ENCODE measurements around the gene DPT.
"Not testable (repeated sequence)": the region's sequence is repeated elsewhere in the genome, so short reads cannot be mapped to it uniquely, and the experiment has no call there.

Gene DPT

GRCh38 chr1:168728473-168729404, at the start of gene DPT:
TSS of gene DPT (minus strand) at chr1:168729206. CDS start at chr1:168729174, 32 bp downstream.
- DNase-seq (ENCODE audit: low read depth in 2 of 2), result no peak

- no peak for DNase-seq (ENCODE audit: low read depth in 2 of 2)
Observed at GRCh38 chr1:168775366-168775765, 46.4 kb upstream of the DPT start.

GRCh38 chr1:168774241-168774640, 45.2 kb upstream of the DPT start:
- DNase-seq (ENCODE audit: low read depth in 2 of 2), result no peak

GRCh38 chr1:168772428-168773060, 43.5 kb upstream of the DPT start:
- no peak for DNase-seq (ENCODE audit: low read depth in 2 of 2)

- no peak for DNase-seq (ENCODE audit: low read depth in 2 of 2)
Observed at GRCh38 chr1:168771104-168771630, 42.2 kb upstream of the DPT start.

GRCh38 chr1:168769893-168770292, 40.9 kb upstream of the DPT start:
- not testable (repeated sequence) for DNase-seq (ENCODE audit: low read depth in 2 of 2)

GRCh38 chr1:168767894-168768584, 39.0 kb upstream of the DPT start:
- no peak for DNase-seq (ENCODE audit: low read depth in 2 of 2)

GRCh38 chr1:168766568-168766967, 37.6 kb upstream of the DPT start:
- no peak for DNase-seq (ENCODE audit: low read depth in 2 of 2)

GRCh38 chr1:168763031-168763430, 34.0 kb upstream of the DPT start:
- DNase-seq (ENCODE audit: low read depth in 2 of 2), result no peak

GRCh38 chr1:168762473-168762872, 33.5 kb upstream of the DPT start:
- no peak for DNase-seq (ENCODE audit: low read depth in 2 of 2)

- no peak for DNase-seq (ENCODE audit: low read depth in 2 of 2)
Observed at GRCh38 chr1:168760781-168761180, 31.8 kb upstream of the DPT start.

GRCh38 chr1:168760241-168760640, 31.2 kb upstream of the DPT start:
- no peak for DNase-seq (ENCODE audit: low read depth in 2 of 2)

GRCh38 chr1:168759077-168759476, 30.1 kb upstream of the DPT start:
- no peak for DNase-seq (ENCODE audit: low read depth in 2 of 2)

GRCh38 chr1:168758503-168758902, 29.5 kb upstream of the DPT start:
- DNase-seq (ENCODE audit: low read depth in 2 of 2), result no peak

GRCh38 chr1:168755800-168756418, 26.9 kb upstream of the DPT start:
- DNase-seq (ENCODE audit: low read depth in 2 of 2), result no peak

- DNase-seq (ENCODE audit: low read depth in 2 of 2), result no peak
Observed at GRCh38 chr1:168752171-168752832, 23.3 kb upstream of the DPT start.

- no peak for DNase-seq (ENCODE audit: low read depth in 2 of 2)
Observed at GRCh38 chr1:168751195-168751650, 22.2 kb upstream of the DPT start.

- no peak for DNase-seq (ENCODE audit: low read depth in 2 of 2)
Observed at GRCh38 chr1:168742994-168743650, 14.1 kb upstream of the DPT start.

- no peak for DNase-seq (ENCODE audit: low read depth in 2 of 2)
Observed at GRCh38 chr1:168742386-168742785, 13.4 kb upstream of the DPT start.

GRCh38 chr1:168739908-168740307, 10.9 kb upstream of the DPT start:
- no peak for DNase-seq (ENCODE audit: low read depth in 2 of 2)

- DNase-seq (ENCODE audit: low read depth in 2 of 2), result no peak
Observed at GRCh38 chr1:168736520-168736919, 7.5 kb upstream of the DPT start.

Data from activated CD8-positive, alpha-beta memory T cell treated with anti-CD3 and anti-CD28 coated beads for 4 hours (primary cell).